ENCODE results near the gene ELAPOR1. TPM values are rescaled to one million over a fixed set of nuclear protein-coding genes. Genes with fewer than 3 reads are reported as not detected.

ELAPOR1 gene
- total RNA-seq, 1 donor from 2014 or later: 0.97 TPM

DNA sequence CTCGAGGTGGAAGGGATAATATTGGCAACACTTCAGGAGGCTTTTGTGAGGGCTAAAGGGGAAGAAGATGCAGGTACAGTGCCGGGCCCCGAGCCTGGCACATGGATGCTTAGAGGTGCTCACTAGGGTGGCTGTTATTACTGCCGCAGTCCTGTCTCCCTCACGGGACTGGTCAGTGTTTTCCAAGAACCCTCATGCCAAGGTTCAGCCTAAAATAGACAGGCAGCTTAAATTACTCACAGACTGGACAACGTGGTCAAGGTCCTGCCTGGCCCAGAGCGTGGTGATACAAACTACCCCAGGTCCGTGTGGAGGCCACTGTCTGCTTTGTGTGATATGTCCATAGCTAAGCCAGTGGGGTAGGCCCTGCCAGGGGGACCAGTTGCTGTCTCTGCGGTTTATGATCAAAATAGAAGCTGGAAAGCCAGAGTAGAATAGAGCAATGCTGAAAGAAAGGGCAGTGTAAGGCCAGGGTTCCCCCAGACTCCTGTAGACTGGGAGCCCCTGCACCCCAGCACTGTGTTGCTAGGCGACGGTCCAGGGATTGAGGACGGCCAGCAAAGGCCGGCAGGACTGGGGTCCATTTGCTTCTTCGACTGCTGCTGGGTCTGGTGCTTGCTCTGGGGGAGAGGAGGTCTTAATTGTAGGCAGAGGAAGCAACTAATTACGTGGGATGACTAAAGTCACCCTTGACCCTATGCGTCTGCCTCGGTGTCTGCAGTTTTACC, 36.1 kb downstream of the ELAPOR1 start:
- DNase-seq (ENCODE audit: low spot score): no peak
- no peaks in the 10 kb centered on the region for H3K9me3 Mint-ChIP-seq (ENCODE audit: low read depth)
- H3K4me1 Mint-ChIP-seq (ENCODE audit: low read depth): peaks cover 26% of the 10 kb centered on the region
- no peak overlapping the region for H3K4me3 Mint-ChIP-seq (ENCODE audit: unreplicated experiment)
- no peak overlapping the region for H3K27ac Mint-ChIP-seq (ENCODE audit: unreplicated experiment)
- H3K27me3 Mint-ChIP-seq (ENCODE audit: low read depth): no peaks in the 10 kb centered on the region
- TF ChIP-seq, protein P1, sequence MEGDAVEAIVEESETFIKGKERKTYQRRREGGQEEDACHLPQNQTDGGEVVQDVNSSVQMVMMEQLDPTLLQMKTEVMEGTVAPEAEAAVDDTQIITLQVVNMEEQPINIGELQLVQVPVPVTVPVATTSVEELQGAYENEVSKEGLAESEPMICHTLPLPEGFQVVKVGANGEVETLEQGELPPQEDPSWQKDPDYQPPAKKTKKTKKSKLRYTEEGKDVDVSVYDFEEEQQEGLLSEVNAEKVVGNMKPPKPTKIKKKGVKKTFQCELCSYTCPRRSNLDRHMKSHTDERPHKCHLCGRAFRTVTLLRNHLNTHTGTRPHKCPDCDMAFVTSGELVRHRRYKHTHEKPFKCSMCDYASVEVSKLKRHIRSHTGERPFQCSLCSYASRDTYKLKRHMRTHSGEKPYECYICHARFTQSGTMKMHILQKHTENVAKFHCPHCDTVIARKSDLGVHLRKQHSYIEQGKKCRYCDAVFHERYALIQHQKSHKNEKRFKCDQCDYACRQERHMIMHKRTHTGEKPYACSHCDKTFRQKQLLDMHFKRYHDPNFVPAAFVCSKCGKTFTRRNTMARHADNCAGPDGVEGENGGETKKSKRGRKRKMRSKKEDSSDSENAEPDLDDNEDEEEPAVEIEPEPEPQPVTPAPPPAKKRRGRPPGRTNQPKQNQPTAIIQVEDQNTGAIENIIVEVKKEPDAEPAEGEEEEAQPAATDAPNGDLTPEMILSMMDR (IDR thresholded peaks at IDR 0.05): no peak
- no peaks in the 10 kb centered on the region for H3K36me3 Mint-ChIP-seq (ENCODE audit: low read depth)

DNA sequence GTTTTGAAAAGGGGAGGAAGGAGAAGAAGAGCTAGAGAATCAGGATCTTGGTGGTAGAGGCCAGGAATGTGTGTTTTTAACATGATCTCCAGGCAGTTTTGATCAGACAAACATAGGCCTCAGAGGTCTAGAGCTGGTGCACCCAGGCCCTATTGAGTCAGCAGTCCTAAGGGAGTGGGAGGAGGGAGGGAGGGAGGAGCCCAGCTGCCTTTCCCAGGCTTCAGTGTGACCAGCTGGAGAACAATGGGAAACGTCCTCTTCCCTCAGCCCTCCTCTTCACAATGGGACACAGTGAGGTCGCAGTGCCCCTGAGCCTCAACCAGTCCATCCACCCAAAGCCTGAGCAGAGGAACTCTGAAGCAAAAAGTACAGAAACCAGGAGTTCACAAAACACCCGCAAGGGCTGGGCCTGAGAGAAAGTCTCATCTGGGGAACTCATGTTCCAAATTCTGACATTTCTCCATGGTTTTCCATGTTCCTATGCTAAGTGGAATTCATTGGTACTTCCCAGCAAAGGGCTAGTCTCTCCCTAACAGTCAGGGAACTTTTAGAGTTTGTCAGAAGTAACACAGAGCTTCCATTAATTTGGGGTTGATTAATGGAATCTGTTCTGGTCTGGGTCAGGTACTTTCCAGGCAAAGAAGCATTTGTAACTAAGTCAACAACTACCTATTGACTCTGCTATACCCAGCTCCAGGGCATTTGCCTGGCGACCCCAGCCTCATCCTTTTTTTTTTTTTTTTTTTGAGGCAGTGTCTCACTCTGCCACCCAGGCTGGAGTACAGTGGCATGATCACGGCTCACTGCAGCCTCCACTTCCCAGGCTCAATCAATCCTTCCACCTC, 37.5 kb downstream of the ELAPOR1 start:
- Mint-ChIP-seq H3K4me3 (ENCODE audit: unreplicated experiment) (no peak overlapping the region), H3K27ac (ENCODE audit: unreplicated experiment) (peak overlapping the region; percentile 80), H3K36me3 (ENCODE audit: low read depth) (no peaks in the 10 kb centered on the region), H3K9me3 (ENCODE audit: low read depth) (no peaks in the 10 kb centered on the region), H3K27me3 (ENCODE audit: low read depth) (no peaks in the 10 kb centered on the region), H3K4me1 (ENCODE audit: low read depth) (peaks cover 26% of the 10 kb centered on the region)
- TF ChIP-seq, protein P1 (IDR thresholded peaks at IDR 0.05): no peak
- DNase-seq (ENCODE audit: low spot score): no peak

DNA sequence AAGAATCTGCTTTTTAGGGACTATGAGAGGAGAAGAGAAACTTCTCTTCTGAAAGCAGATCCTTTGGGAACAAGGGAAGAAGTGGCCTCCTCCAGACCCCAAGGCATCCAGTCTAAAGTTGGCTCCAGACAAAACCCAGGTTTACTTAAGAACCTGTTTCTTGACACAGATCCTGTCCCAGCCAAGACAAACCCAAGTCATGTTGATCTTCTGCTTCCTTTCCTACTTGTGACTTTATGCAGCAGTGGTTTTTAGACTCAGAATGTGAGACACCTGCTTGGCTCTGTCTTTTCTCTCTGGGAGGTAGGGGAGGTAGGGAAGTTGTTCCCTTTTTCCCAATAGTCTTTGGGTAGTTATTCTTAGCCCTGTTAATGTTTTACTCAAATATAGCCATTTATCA, 38.3 kb downstream of the ELAPOR1 start:
- DNase-seq (ENCODE audit: low spot score): no peak
- no peaks in the 10 kb centered on the region for H3K27me3 Mint-ChIP-seq (ENCODE audit: low read depth)
- H3K4me3 Mint-ChIP-seq (ENCODE audit: unreplicated experiment): no peak overlapping the region
- H3K36me3 Mint-ChIP-seq (ENCODE audit: low read depth): no peaks in the 10 kb centered on the region
- H3K9me3 Mint-ChIP-seq (ENCODE audit: low read depth): no peaks in the 10 kb centered on the region
- no peak overlapping the region for H3K27ac Mint-ChIP-seq (ENCODE audit: unreplicated experiment)
- peaks cover 26% of the 10 kb centered on the region for H3K4me1 Mint-ChIP-seq (ENCODE audit: low read depth)
- TF ChIP-seq, protein P1 (IDR thresholded peaks at IDR 0.05): no peak

DNA sequence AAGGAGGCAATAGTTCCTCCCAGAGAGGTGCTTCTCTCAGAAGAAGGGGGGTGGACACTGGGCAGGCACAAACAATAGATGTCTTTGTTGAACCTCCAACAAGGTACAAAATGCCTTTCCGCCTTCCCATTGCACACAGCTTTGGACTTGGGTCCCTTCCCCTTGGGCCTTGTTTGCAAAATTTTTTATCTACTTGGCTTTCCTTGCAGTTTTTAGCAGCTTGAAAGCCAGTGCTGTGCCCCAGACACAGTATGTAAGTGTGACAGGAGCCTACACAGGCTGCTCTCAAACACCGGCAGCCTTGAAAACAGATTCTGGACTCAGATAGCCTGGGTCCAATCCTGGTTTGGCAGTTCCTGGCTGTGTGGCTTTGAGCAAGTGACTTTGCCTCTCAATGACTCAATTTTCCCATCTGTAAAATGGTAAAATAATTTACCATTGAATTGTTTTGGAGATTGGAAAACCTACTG, 43.0 kb downstream of the ELAPOR1 start:
- DNase-seq (ENCODE audit: low spot score): no peak
- peaks cover 16% of the 10 kb centered on the region for H3K4me1 Mint-ChIP-seq (ENCODE audit: low read depth)
- no peaks in the 10 kb centered on the region for H3K36me3 Mint-ChIP-seq (ENCODE audit: low read depth)
- H3K9me3 Mint-ChIP-seq (ENCODE audit: low read depth): no peaks in the 10 kb centered on the region
- no peaks in the 10 kb centered on the region for H3K27me3 Mint-ChIP-seq (ENCODE audit: low read depth)
- H3K27ac Mint-ChIP-seq (ENCODE audit: unreplicated experiment): no peak overlapping the region
- H3K4me3 Mint-ChIP-seq (ENCODE audit: unreplicated experiment): no peak overlapping the region
- TF ChIP-seq, protein P1 (IDR thresholded peaks at IDR 0.05): no peak

DNA sequence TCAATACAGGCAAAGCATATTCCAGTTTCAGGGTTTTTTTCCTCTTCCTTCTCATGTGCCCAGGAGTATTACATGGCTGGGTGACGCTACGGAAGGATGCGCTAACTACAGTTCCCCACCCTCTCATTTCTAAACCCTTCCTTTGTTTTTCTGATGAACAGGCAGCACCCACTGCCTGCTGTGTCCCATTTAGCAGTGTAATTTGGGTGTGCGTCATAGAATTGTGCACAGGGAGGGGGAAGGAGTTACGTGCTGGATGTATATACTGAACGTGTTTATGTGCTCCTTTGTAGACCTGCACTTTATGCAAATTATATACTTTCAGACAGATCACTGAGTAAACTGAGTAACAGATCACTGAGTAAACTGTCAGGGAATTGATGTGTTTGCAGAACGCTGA, 44.5 kb downstream of the ELAPOR1 start:
- DNase-seq (ENCODE audit: low spot score): no peak
- Mint-ChIP-seq H3K36me3 (ENCODE audit: low read depth) (no peaks in the 10 kb centered on the region), H3K4me1 (ENCODE audit: low read depth) (peaks cover 24% of the 10 kb centered on the region), H3K27me3 (ENCODE audit: low read depth) (no peaks in the 10 kb centered on the region), H3K4me3 (ENCODE audit: unreplicated experiment) (no peak overlapping the region), H3K27ac (ENCODE audit: unreplicated experiment) (no peak overlapping the region), H3K9me3 (ENCODE audit: low read depth) (no peaks in the 10 kb centered on the region)
- TF ChIP-seq, protein P1 (IDR thresholded peaks at IDR 0.05): no peak
